CD4-positive, alpha-beta memory T cell (primary cell): ENCODE results near the gene AP1S1. TPM values are rescaled to one million over a fixed set of nuclear protein-coding genes. Genes with fewer than 3 reads are reported as not detected.
"Not testable (repeated sequence)": the region's sequence is repeated elsewhere in the genome, so short reads cannot be mapped to it uniquely, and the experiment has no call there.

Experiments
- CTCF ChIA-PET: fragments of 350-600 bp; sonication (Branson Sonifier 250); formaldehyde crosslinking; loops from one replicate; lab custom pipeline; 2021; ENCODE audit warnings: inconsistent platforms; ENCODE audit not compliant: partially characterized antibody; lab: Charles Lee
- POLR2A ChIA-PET: fragments of 350-600 bp; sonication (Branson Sonifier 250); formaldehyde crosslinking; loops from one replicate; lab custom pipeline; 2021; ENCODE audit not compliant: partially characterized antibody; lab: Charles Lee
- DNase-seq, 5 donors: peaks; one replicate each; pipeline versions ENCODE4 v3.0.0 to v3.0.0-alpha.2; 2020 to 2022; ENCODE audit warnings: mixed read lengths in 1 of 5
- H3K27ac ChIP-seq: one replicate; pipeline ENCODE4 v1.7.0; 2013; ENCODE audit warnings: low read depth, low read length
- H3K27me3 ChIP-seq: 2 replicates; pipeline ENCODE4 v1.7.0; 2013; ENCODE audit warnings: mild to moderate bottlenecking, low read length, moderate library complexity; ENCODE audit not compliant: insufficient read depth
- H3K36me3 ChIP-seq: 2 replicates; pipeline ENCODE4 v1.7.0; 2013; ENCODE audit warnings: mild to moderate bottlenecking, low read length, moderate library complexity; ENCODE audit not compliant: insufficient read depth
- H3K4me1 ChIP-seq: 2 replicates; pipeline ENCODE4 v1.7.0; 2013; ENCODE audit warnings: mild to moderate bottlenecking, low read length, moderate library complexity; ENCODE audit not compliant: insufficient read depth
- H3K4me3 ChIP-seq, 2 donors: one replicate each; pipeline ENCODE4 v1.7.0; 2013; ENCODE audit warnings: low read length in 2 of 2, mild to moderate bottlenecking in 1 of 2
- H3K9me3 ChIP-seq, 2 donors: one replicate each; pipeline ENCODE4 v1.7.0; 2013; ENCODE audit warnings: low read length in 2 of 2, control low read depth in 1 of 2; ENCODE audit not compliant: control insufficient read depth in 1 of 2
- H3K27ac Mint-ChIP-seq, 7 donors: one replicate each; pipeline ENCODE4 v1.8.0; 2020 to 2021; ENCODE audit warnings: mixed read lengths in 7 of 7, mild to moderate bottlenecking in 6 of 7, inconsistent platforms in 3 of 7, moderate library complexity in 3 of 7
- H3K27me3 Mint-ChIP-seq, 2 donors: one replicate each; pipeline ENCODE4 v1.8.0; 2020 to 2021; ENCODE audit warnings: mixed read lengths in 2 of 2
- H3K36me3 Mint-ChIP-seq, 2 donors: one replicate each; pipeline ENCODE4 v1.8.0; 2020 to 2021; ENCODE audit warnings: mixed read lengths in 2 of 2, inconsistent platforms in 1 of 2, mild to moderate bottlenecking in 1 of 2
- H3K4me1 Mint-ChIP-seq, 4 donors: one replicate each; pipeline ENCODE4 v1.8.0; 2020 to 2021; ENCODE audit warnings: mixed read lengths in 4 of 4, mild to moderate bottlenecking in 1 of 4
- H3K4me3 Mint-ChIP-seq, 8 donors: one replicate each; pipeline ENCODE4 v1.8.0; 2020 to 2021; ENCODE audit warnings: mixed read lengths in 8 of 8, mild to moderate bottlenecking in 7 of 8, moderate library complexity in 6 of 8, inconsistent platforms in 3 of 8
- H3K9me3 Mint-ChIP-seq, 8 donors: one replicate each; pipeline ENCODE4 v1.8.0; 2020 to 2021; ENCODE audit warnings: mixed read lengths in 8 of 8, mild to moderate bottlenecking in 5 of 8, inconsistent platforms in 3 of 8, moderate library complexity in 1 of 8
- intact Hi-C: fragments of 100-400 bp; cut with micrococcal nuclease; formaldehyde crosslinking; loops from one replicate; pipeline ENCODE4 v1.15.1; 2023
- polyA plus RNA-seq, 2 donors: library from polyadenylated mRNA; unstranded; fragments of 300-500 nt; fragmentation: Illumina TruSeq; gene quantifications; one replicate each; pipeline ENCODE4 v1.2.3, GENCODE V29; 2021
- total RNA-seq, 2 experiments: library from RNA; stranded (reverse); gene quantifications; one replicate each; pipeline ENCODE4 v1.2.3, GENCODE V29; 2021

The AP1S1 gene
- total and polyA plus RNA-seq, 4 experiments from 2014 or later, result 4.2 to 10.8 (median 8.5) TPM

DNA sequence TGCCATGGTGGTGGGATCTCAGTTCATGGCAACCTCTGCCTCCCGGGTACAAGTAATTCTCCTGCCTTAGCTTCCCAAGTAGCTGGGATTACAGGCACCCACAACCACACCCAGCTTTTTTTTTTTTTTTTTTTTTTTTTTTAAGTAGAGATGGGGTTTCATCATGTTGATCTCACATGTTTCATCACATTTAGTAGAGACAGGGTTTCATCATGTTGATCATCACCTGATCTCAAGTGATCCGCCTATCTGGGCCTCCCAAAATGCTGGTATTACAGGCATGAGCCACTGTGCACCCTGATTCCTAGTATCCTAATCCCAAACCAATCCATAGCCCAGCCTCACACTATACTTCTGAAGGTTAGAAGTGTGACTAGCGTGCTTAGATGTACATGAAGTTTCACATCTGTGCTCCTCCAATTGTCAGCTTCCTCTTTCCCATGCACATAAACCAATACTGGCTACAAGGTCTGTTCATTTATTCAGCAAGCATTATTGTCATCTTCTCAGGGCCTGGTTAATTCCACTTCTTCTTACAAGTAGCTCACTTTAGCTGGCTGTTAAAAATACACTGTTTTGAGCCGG, 32.7 kb downstream of the AP1S1 start:
- H3K36me3 ChIP-seq, result no peaks in the 10 kb centered on the region
- DNase-seq, result no peak
- Mint-ChIP-seq H3K4me3 (no peak overlapping the region), H3K4me1 (peaks cover 0 to 4% (median under 1%) of the 10 kb centered on the region in 4 donors), H3K27me3 (peaks cover 17 to 24% of the 10 kb centered on the region in 2 donors), H3K9me3 (peaks cover 0 to 2% (median 0%) of the 10 kb centered on the region in 8 donors), H3K27ac (no peak overlapping the region), H3K36me3 (no peaks in the 10 kb centered on the region)
- no peaks in the 10 kb centered on the region for H3K4me1 ChIP-seq
- no peak overlapping the region for H3K27ac ChIP-seq
- CTCF ChIA-PET, result interaction anchor here (1.3 kb wide), 1 partner anchor 16 kb away, joined by 3 read pairs; no protein-coding TSS in a partner anchor
- no peaks in the 10 kb centered on the region for H3K9me3 ChIP-seq
- intact Hi-C loops, result no loop called here
- H3K4me3 ChIP-seq, result no peak overlapping the region
- H3K27me3 ChIP-seq, result no peaks in the 10 kb centered on the region
- POLR2A ChIA-PET, result no interaction called here

DNA sequence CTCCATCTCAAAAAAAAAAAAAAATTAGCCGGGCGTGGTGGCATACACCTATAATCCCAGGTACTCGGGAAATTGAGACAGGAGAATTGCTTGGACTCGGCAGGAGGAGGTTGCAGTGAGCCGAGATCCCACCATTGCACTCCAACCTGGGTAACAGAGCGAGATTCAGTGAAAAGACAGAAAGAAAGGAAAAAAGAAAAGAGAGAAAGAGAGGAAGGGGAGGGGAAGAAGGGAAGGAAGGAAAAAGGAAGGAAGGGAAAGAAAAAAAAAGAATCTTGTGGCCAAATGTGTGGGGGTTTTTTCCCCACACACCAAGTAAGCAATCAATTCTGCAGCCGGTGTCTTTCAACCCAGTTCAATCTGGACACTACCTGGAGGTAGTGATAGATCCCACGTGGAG, 34.8 kb downstream of the AP1S1 start:
- DNase-seq, result no peak
- Mint-ChIP-seq H3K36me3 (no peaks in the 10 kb centered on the region), H3K4me1 (peaks cover 0 to 4% (median under 1%) of the 10 kb centered on the region in 4 donors), H3K27me3 (peaks cover 8 to 15% of the 10 kb centered on the region in 2 donors), H3K27ac (no peak overlapping the region), H3K4me3 (no peak overlapping the region), H3K9me3 (no peaks in the 10 kb centered on the region)
- H3K36me3 ChIP-seq, result no peaks in the 10 kb centered on the region
- no peaks in the 10 kb centered on the region for H3K4me1 ChIP-seq
- no peaks in the 10 kb centered on the region for H3K9me3 ChIP-seq
- ChIA-PET POLR2A (no interaction called here), CTCF (interaction anchor here (8.6 kb wide), 1 partner anchor 47 kb away, joined by 177 read pairs; no protein-coding TSS in a partner anchor)
- H3K4me3 ChIP-seq, result no peak overlapping the region
- no peaks in the 10 kb centered on the region for H3K27me3 ChIP-seq
- no peak overlapping the region for H3K27ac ChIP-seq
- intact Hi-C loops, result no loop called here

DNA sequence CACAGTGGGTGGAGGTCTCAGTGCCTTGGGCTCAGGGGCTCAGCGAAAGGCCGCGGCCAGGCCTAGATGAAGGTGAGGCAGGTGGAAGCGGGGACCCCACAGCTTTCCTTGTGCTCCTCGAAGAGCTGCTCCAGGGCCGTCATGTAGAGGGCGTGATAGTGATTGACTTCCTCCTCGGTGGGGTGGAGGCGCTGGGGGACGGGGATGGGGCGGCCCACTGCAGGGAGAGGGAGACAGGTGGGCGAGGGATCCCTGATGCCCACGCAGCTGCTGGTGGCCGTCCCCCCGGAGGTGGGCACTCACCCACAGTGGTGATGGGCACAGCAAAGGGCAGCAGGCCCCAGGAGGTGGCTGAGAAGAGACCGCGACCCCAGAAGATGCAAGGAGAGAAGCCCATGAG, 41.6 kb downstream of the AP1S1 start:
- no peak overlapping the region for H3K4me3 Mint-ChIP-seq
- intact Hi-C loops, result no loop called here
- peaks cover under 1 to 8% (median 4%) of the 10 kb centered on the region in 4 donors for H3K4me1 Mint-ChIP-seq
- H3K4me1 ChIP-seq, result peaks cover 2% of the 10 kb centered on the region
- DNase-seq, result no peak
- peaks cover 7 to 14% of the 10 kb centered on the region in 2 donors for H3K27me3 Mint-ChIP-seq
- no peaks in the 10 kb centered on the region for H3K9me3 ChIP-seq
- CTCF ChIA-PET, result interaction anchor here (6.5 to 8.6 kb wide), 2 partner anchors 54 to 87 kb away, joined by 62 to 177 read pairs; no protein-coding TSS in a partner anchor
- no peaks in the 10 kb centered on the region for H3K27me3 ChIP-seq
- POLR2A ChIA-PET, result no interaction called here
- no peaks in the 10 kb centered on the region for H3K9me3 Mint-ChIP-seq
- no peak overlapping the region for H3K27ac Mint-ChIP-seq
- no peak overlapping the region for H3K27ac ChIP-seq
- H3K36me3 Mint-ChIP-seq, result no peaks in the 10 kb centered on the region
- H3K4me3 ChIP-seq, result no peak overlapping the region
- H3K36me3 ChIP-seq, result no peaks in the 10 kb centered on the region

DNA sequence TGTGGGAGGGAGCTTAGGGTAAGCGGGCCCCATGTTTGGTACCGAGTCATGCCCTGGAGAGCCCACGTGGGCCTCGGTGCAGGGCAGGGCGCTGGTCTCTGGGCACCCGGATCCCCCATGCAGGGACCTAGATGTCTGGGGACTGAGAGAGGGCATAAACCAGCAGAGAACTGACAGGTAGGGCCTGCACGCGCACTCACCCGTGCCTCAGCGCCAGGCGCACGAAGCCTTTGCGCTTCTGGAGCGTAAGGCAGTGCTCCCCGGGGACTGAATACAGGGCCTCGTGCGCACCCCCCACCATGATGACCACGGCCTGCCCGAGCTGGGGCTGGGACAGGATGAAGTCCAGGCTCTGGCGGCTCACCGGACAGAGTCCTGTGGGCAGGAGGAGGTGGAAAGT, 43.7 kb downstream of the AP1S1 start:
- no peaks in the 10 kb centered on the region for H3K27me3 ChIP-seq
- H3K9me3 Mint-ChIP-seq, result no peaks in the 10 kb centered on the region
- no peaks in the 10 kb centered on the region for H3K36me3 Mint-ChIP-seq
- intact Hi-C loops, result no loop called here
- no peak overlapping the region for H3K4me3 Mint-ChIP-seq
- peaks cover 6% of the 10 kb centered on the region for H3K4me1 ChIP-seq
- H3K27ac Mint-ChIP-seq, result no peak overlapping the region
- no peaks in the 10 kb centered on the region for H3K36me3 ChIP-seq
- no peak for DNase-seq
- no peak overlapping the region for H3K4me3 ChIP-seq
- H3K9me3 ChIP-seq, result no peaks in the 10 kb centered on the region
- POLR2A ChIA-PET, result no interaction called here
- no peak overlapping the region for H3K27ac ChIP-seq
- CTCF ChIA-PET, result no interaction called here
- H3K27me3 Mint-ChIP-seq, result peaks cover 12 to 15% of the 10 kb centered on the region in 2 donors
- H3K4me1 Mint-ChIP-seq, result peaks cover 4 to 15% (median 5%) of the 10 kb centered on the region in 4 donors

DNA sequence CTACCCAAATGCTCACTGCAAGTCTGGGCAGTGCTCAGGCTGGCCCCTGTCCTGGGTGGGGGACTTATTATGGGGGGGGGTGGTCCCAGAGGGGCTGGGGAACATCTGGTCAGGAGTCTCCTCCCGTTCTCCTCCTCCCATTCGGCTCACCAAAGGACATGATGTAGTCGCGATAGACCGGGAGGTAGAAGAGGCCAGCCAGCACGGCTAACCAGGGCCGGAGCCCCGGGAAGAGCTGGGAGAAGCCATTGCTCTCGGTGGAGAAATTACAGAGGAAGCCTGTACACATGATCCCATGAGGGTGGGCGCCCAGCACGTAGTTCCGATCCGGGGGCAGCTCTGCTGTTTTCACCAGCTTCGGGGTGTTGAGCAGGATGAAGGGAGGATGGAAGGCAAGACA, 44.2 kb downstream of the AP1S1 start:
- Histone ChIP-seq H3K27me3 (no peaks in the 10 kb centered on the region), H3K4me3 (no peak overlapping the region), H3K9me3 (no peaks in the 10 kb centered on the region), H3K27ac (no peak overlapping the region), H3K4me1 (peaks cover 10% of the 10 kb centered on the region), H3K36me3 (no peaks in the 10 kb centered on the region)
- DNase-seq, result no peak
- Mint-ChIP-seq H3K4me1 (peaks cover 4 to 16% (median 7%) of the 10 kb centered on the region in 4 donors), H3K36me3 (no peaks in the 10 kb centered on the region), H3K27ac (no peak overlapping the region), H3K27me3 (peaks cover 12 to 15% of the 10 kb centered on the region in 2 donors), H3K9me3 (no peaks in the 10 kb centered on the region), H3K4me3 (no peak overlapping the region)
- intact Hi-C loops, result no loop called here
- ChIA-PET POLR2A (no interaction called here), CTCF (interaction anchor here (1.0 kb wide), 1 partner anchor 54 kb away, joined by 3 read pairs; no protein-coding TSS in a partner anchor)

DNA sequence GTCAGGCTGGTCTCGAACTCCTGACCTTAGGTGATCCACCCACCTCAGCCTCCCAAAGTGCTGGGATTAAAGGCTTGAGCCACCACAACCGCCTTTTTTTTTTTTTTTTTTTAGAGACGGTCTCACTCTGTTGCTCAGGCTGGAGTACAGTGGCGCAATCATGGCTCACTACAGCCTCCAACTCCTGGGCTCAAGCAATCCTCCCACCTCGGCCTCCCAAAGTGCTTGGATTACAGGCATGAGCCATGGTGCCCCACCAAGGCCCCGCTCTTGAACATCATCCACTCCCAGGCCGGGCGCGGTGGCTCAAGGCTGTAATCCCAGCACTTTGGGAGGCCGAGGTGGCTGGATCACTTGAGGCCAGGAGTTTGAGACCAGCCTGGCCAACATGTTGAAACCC, 45.2 kb downstream of the AP1S1 start:
- peaks cover 12 to 18% of the 10 kb centered on the region in 2 donors for H3K27me3 Mint-ChIP-seq
- DNase-seq, H3K27ac ChIP-seq, H3K36me3 Mint-ChIP-seq, H3K9me3 ChIP-seq, intact Hi-C loops, H3K36me3 ChIP-seq, H3K4me3 ChIP-seq, H3K27me3 ChIP-seq, H3K4me3 Mint-ChIP-seq, H3K9me3 Mint-ChIP-seq, H3K27ac Mint-ChIP-seq: not testable (repeated sequence)
- H3K4me1 Mint-ChIP-seq, result peaks cover 7 to 25% (median 13%) of the 10 kb centered on the region in 4 donors
- H3K4me1 ChIP-seq, result peaks cover 13% of the 10 kb centered on the region
- ChIA-PET POLR2A (interaction anchor here (1.0 kb wide), 1 partner anchor 18 kb away, joined by 4 read pairs; the partner anchor contains the start of genes PLOD3 and ZNHIT1), CTCF (interaction anchor here (0.7 to 5.9 kb wide), 4 partner anchors 7 to 126 kb away, joined by 3 to 45 read pairs (median 4); no protein-coding TSS in a partner anchor)

DNA sequence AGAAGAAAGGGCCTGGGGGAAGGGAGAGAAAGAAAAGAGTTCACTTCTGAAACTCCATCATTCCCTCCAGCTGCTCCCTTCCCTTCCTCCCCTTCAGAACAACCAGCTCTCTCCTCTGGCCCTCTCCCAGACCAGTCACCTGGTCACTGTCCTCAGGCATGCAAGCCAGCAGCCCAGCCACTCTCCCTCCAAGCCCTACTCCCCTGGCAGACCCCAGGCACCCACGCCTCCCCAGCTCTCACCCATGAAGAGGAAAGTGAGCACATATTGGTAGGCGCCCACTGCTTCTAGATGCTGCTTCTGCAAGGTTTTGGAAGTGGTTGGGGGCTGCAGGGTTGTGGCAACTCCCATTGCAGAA, 46.2 kb downstream of the AP1S1 start:
- H3K9me3 Mint-ChIP-seq, result no peaks in the 10 kb centered on the region
- intact Hi-C loops, result no loop called here
- no peak for DNase-seq
- Histone ChIP-seq H3K9me3 (no peaks in the 10 kb centered on the region), H3K27ac (no peak overlapping the region), H3K27me3 (no peaks in the 10 kb centered on the region), H3K4me1 (peaks cover 13% of the 10 kb centered on the region), H3K36me3 (no peaks in the 10 kb centered on the region), H3K4me3 (no peak overlapping the region)
- ChIA-PET POLR2A (interaction anchor here (1.0 kb wide), 1 partner anchor 17 kb away, joined by 4 read pairs; the partner anchor contains the start of genes PLOD3 and ZNHIT1), CTCF (interaction anchor here (1.2 to 5.9 kb wide), 3 partner anchors 8 to 57 kb away, joined by 3 to 45 read pairs (median 4); partner anchors contain the start of genes PLOD3 and ZNHIT1)
- no peak overlapping the region for H3K4me3 Mint-ChIP-seq
- H3K4me1 Mint-ChIP-seq, result peaks cover 7 to 25% (median 13%) of the 10 kb centered on the region in 4 donors
- no peak overlapping the region for H3K27ac Mint-ChIP-seq
- peaks cover 0 to 3% of the 10 kb centered on the region in 2 donors for H3K36me3 Mint-ChIP-seq
- H3K27me3 Mint-ChIP-seq, result peaks cover 11 to 15% of the 10 kb centered on the region in 2 donors
